Fibroblast of the aortic adventitia (primary cell): Measurements from ENCODE around the gene TEX2. TPM values are rescaled to one million over a fixed set of nuclear protein-coding genes. Genes with fewer than 3 reads are reported as not detected.

Experiments used
- DNase-seq: peaks from one replicate; pipeline ENCODE4 v3.0.0-alpha.2; 2010; ENCODE audit warnings: low read depth
- H3K4me3 ChIP-seq: 2 replicates; pipeline ENCODE4 v1.5.1; 2011; ENCODE audit warnings: low read depth, mild to moderate bottlenecking, control low read depth, low read length, moderate library complexity
- total RNA-seq: library from RNA; depleted of rRNA; stranded (reverse); fragments of >200 nt; gene quantifications from 2 replicates; pipeline ENCODE4 v1.2.3, GENCODE V29; 2012; ENCODE audit warnings: low replicate concordance
- TF ChIP-seq, protein P1 (sequence below): IDR thresholded peaks from 2 replicates; pipeline ENCODE4 v1.5.1; 2011; ENCODE audit warnings: mild to moderate bottlenecking, low read length, control low read depth, inconsistent platforms; ENCODE audit not compliant: insufficient read depth

Gene TEX2
- total RNA-seq, 1 donor: 24.6 TPM

DNA sequence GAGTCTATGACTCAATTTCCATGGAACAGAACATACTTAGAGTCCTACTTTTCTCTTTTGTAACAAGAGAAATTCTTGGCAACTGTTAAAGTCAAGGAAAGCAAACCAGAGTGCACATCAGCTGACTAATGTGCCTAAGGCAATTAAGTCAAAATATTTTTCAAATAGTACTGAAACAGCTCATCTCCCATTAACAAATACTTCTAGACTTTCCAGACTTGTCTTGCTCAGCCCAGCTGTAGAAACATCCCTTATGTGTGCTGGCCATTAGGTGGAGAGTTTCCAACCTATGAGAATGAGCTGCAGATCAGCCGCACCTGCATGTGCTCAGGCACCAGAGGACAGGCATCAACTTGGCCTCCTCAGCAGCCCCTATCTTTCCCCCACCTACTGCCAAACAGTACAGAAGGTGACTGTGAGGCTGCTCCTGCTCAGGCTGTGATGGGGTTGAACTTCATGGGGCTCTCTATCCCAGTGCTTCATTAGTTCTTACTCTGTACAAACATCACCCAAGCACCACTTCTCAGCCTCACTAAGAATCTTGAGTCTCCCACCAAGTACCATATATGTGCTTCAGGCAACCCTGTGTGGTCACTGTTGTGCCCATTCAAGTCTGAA is 32.2 kb downstream of the TEX2 start:
- no peak overlapping the region for H3K4me3 ChIP-seq
- DNase-seq: peak; percentile 95
- TF ChIP-seq, protein P1, sequence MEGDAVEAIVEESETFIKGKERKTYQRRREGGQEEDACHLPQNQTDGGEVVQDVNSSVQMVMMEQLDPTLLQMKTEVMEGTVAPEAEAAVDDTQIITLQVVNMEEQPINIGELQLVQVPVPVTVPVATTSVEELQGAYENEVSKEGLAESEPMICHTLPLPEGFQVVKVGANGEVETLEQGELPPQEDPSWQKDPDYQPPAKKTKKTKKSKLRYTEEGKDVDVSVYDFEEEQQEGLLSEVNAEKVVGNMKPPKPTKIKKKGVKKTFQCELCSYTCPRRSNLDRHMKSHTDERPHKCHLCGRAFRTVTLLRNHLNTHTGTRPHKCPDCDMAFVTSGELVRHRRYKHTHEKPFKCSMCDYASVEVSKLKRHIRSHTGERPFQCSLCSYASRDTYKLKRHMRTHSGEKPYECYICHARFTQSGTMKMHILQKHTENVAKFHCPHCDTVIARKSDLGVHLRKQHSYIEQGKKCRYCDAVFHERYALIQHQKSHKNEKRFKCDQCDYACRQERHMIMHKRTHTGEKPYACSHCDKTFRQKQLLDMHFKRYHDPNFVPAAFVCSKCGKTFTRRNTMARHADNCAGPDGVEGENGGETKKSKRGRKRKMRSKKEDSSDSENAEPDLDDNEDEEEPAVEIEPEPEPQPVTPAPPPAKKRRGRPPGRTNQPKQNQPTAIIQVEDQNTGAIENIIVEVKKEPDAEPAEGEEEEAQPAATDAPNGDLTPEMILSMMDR: no peak

DNA sequence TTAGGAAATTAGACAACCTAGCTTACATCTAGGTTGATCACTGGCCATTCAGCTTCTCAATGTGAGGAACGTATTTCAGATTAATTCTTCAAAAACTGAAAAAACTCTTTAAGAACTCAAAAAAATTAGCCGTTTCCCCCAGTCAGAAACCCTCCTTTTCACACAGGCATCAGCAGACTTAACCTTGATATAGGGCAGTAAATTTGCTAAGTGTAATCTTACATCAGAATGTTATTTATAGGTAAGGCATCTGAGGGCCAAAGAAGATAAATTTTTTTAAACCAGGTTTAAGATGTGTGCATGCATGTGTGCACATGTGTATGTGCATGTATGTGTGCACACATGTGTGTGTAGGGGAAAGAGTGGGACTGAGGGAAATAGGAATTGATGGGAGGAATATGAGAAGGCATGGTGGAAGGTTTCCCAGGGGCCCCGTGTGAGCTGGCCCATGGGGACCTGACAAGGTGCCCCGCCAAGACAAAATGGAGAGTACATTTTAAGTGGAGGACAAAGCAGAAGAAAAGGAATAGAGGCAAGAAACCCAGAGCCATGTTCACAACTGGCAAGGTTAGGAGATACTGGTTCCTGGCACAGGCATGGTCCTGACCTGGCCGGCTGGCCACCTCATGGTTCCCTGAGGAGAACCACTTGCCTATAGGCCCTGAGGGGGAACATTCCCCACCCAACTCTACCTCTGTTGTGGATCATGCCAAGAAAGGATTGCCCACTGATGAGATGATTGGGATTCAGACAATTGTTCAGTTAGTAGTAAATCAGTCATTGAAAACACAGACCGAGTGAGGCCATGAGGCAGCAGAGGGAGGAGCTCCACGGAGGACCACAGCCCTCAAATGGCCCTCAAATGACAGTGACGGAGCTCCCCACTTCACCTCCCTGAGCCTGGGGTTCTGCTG is 33.0 kb downstream of the TEX2 start:
- no peak overlapping the region for H3K4me3 ChIP-seq
- TF ChIP-seq, protein P1: no peak
- DNase-seq: no peak

DNA sequence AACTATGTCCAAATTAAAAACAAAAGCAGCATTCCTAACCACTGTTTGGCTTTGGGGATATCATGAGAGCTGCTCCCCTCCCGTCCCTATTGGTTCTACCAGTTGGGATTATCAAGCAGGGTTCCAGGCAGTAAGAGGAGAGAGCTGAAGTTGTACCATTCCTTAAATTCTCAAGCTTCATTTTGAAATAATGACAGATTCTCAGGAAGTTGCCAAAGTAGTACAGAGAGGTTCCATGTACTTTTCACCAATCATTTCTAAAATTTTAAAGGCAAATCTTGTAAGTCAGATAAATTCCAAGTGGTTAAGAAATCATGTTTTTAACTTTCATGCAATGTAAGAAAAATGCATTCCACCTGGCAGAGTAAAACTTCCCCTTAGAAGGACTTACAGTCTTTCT is 36.9 kb downstream of the TEX2 start:
- DNase-seq: peak; percentile 55
- H3K4me3 ChIP-seq: no peak overlapping the region
- TF ChIP-seq, protein P1: no peak

DNA sequence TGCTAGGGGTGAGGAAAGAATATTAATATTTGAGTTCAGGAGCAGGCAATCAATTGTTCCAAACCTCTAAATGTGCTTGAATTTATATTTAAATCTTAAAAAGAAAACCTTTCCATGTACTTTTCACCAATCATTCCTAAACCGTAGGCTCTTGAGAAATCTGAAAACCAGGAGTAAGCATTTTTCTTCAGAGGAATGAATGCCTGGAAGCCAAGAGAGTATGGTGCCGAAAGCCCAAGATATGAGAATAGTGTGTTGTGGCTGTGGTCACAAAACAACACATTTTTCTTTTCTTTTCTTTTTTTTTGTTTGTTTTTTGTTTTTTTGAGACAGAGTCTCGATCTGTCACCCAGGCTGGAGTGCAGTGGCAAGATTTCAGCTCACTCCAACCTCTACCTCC is 37.6 kb downstream of the TEX2 start:
- H3K4me3 ChIP-seq: no peak overlapping the region
- TF ChIP-seq, protein P1: no peak
- DNase-seq: no peak

DNA sequence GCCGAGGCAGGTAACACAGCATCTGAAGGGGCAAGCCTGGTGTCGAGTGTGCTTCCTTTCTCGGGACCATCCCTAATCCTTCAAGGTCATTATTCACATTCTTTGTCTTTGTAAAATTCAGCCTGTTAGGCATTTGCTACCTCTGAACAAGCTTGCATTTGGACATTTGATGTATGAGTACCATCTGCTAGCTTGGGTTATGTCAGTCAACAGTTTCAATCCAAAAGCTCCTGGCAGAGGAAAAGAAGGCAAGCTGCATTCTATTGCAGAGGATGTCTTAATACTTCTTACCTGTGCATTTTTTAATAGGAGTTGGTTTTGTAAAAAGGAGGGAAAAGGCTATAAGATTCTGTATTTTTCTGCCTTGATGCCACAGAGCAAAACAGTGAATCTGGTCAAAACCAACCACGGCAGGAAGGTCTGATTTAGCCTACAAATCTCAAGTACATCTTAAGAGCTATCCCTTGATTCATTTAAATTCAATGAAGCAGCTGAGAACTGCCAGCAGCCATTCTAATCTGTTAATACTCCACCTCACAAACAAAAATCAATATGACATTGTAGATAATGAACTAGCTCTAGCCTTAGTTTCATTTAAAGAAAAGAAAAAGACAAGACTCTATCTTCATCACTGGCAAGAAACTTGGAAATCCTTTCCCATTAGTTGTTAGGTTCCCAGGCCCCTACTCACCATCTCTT is 39.0 kb downstream of the TEX2 start:
- DNase-seq: no peak
- no peak overlapping the region for H3K4me3 ChIP-seq
- TF ChIP-seq, protein P1: no peak

DNA sequence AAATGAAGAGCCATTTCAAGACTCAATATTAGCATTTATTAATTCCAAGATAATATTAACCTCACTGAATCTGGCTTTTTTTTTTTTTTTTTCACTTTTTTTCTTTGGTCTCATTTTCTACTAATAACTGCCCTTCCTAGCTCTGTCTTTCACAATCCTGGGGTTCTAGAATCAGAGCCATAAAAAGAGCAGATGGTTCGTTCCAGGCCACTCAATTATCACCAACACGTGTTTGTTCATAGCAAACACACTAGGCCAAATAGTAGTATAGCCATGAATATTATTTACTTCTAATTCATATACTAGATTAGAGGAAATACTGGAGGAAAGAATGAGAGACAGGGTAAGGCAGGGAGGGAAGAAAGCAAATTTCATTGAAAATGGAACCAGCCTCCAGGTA is 39.8 kb downstream of the TEX2 start:
- H3K4me3 ChIP-seq: no peak overlapping the region
- DNase-seq: no peak
- TF ChIP-seq, protein P1: no peak
